Naive thymus-derived CD4-positive, alpha-beta T cell (primary cell): ENCODE measurements around the gene GALNT10. TPM values are rescaled to one million over a fixed set of nuclear protein-coding genes. Genes with fewer than 3 reads are reported as not detected.

Source experiments
- ATAC-seq: fragments of 150-1000 bp; cut with Tn5 transposase; 2 replicates; pipeline ENCODE4 v1.10.0; 2021; ENCODE audit warnings: mild to moderate bottlenecking, moderate library complexity
- CTCF ChIA-PET: fragments of 350-600 bp; sonication (Branson Sonifier 250); formaldehyde crosslinking; loops from one replicate; lab custom pipeline; 2021; ENCODE audit warnings: antibody characterized with exemption; lab: Charles Lee
- POLR2A ChIA-PET: fragments of 350-600 bp; sonication (Branson Sonifier 250); formaldehyde crosslinking; loops from one replicate; lab custom pipeline; 2021; ENCODE audit warnings: antibody characterized with exemption, inconsistent platforms; lab: Charles Lee
- DNase-seq, 9 donors: peaks; one replicate each; pipeline versions ENCODE4 v3.0.0 to v3.0.0-alpha.2; 2020 to 2022; ENCODE audit warnings: mixed read lengths in 1 of 9
- H3K27ac ChIP-seq: one replicate; pipeline ENCODE4 v1.7.0; 2013; ENCODE audit warnings: mild to moderate bottlenecking, low read depth, low read length, moderate library complexity
- H3K27me3 ChIP-seq, 2 donors: one replicate each; pipeline ENCODE4 v1.7.0; 2013; ENCODE audit warnings: low read length in 2 of 2, mild to moderate bottlenecking in 2 of 2, moderate library complexity in 2 of 2; ENCODE audit not compliant: control insufficient read depth in 2 of 2, insufficient read depth in 2 of 2
- H3K36me3 ChIP-seq, 3 experiments: 1 replicate in 2 of 3; 2 replicates in 1 of 3; pipeline ENCODE4 v1.7.0; 2013; ENCODE audit warnings: low read length in 3 of 3, mild to moderate bottlenecking in 3 of 3, moderate library complexity in 1 of 3; ENCODE audit not compliant: insufficient read depth in 3 of 3, control insufficient read depth in 2 of 3
- H3K4me1 ChIP-seq, 2 donors: one replicate each; pipeline ENCODE4 v1.7.0; 2013; ENCODE audit warnings: low read length in 2 of 2, mild to moderate bottlenecking in 2 of 2, moderate library complexity in 1 of 2; ENCODE audit not compliant: control insufficient read depth in 2 of 2, insufficient read depth in 2 of 2
- H3K4me3 ChIP-seq: 2 replicates; pipeline ENCODE4 v1.7.0; 2013; ENCODE audit warnings: mild to moderate bottlenecking, low read length
- H3K9me3 ChIP-seq, 3 experiments: 1 replicate in 2 of 3; 2 replicates in 1 of 3; pipeline ENCODE4 v1.7.0; 2013; ENCODE audit warnings: low read length in 3 of 3; ENCODE audit not compliant: control insufficient read depth in 2 of 3
- H3K27ac Mint-ChIP-seq, 9 donors: one replicate each; pipeline ENCODE4 v1.8.0; 2020 to 2022; ENCODE audit warnings: mixed read lengths in 9 of 9, mild to moderate bottlenecking in 8 of 9, moderate library complexity in 5 of 9, inconsistent platforms in 2 of 9
- H3K27me3 Mint-ChIP-seq, 5 donors: one replicate each; pipeline ENCODE4 v1.8.0; 2021 to 2022; ENCODE audit warnings: mixed read lengths in 5 of 5, mild to moderate bottlenecking in 1 of 5
- H3K36me3 Mint-ChIP-seq, 5 donors: one replicate each; pipeline ENCODE4 v1.8.0; 2020 to 2022; ENCODE audit warnings: mixed read lengths in 5 of 5, mild to moderate bottlenecking in 3 of 5, inconsistent platforms in 1 of 5
- H3K4me1 Mint-ChIP-seq, 7 donors: one replicate each; pipeline ENCODE4 v1.8.0; 2020 to 2022; ENCODE audit warnings: mixed read lengths in 7 of 7, mild to moderate bottlenecking in 3 of 7, inconsistent platforms in 1 of 7
- H3K4me3 Mint-ChIP-seq, 10 donors: one replicate each; pipeline ENCODE4 v1.8.0; 2020 to 2022; ENCODE audit warnings: mild to moderate bottlenecking in 10 of 10, mixed read lengths in 10 of 10, moderate library complexity in 6 of 10, inconsistent platforms in 2 of 10
- H3K9me3 Mint-ChIP-seq, 11 donors: one replicate each; pipeline ENCODE4 v1.8.0; 2020 to 2022; ENCODE audit warnings: mixed read lengths in 11 of 11, mild to moderate bottlenecking in 4 of 11, inconsistent platforms in 1 of 11, moderate library complexity in 1 of 11
- intact Hi-C, 2 donors: fragments of 100-400 bp; cut with micrococcal nuclease; formaldehyde crosslinking; loops; one replicate each; pipeline ENCODE4 v1.15.1; 2023
- polyA plus RNA-seq, 2 donors: library from polyadenylated mRNA; unstranded; fragments of 300-500 nt; fragmentation: Illumina TruSeq; gene quantifications; one replicate each; pipeline ENCODE4 v1.2.3, GENCODE V29; 2021
- total RNA-seq, 6 experiments: library from RNA in 5 of 6; stranded (reverse) in 5 of 6; gene quantifications; 1 replicate in 5 of 6; 2 replicates in 1 of 6; pipeline ENCODE4 v1.2.3 and lab custom pipeline; 2021 to 2026

The GALNT10 gene
- total and polyA plus RNA-seq, 7 experiments from 2014 or later, result 6.2 to 56.4 (median 24.8) TPM

- Mint-ChIP-seq H3K36me3 (peaks cover 0 to 19% (median 7%) of the 10 kb centered on the region in 5 donors), H3K9me3 (no peaks in the 10 kb centered on the region), H3K27me3 (no peaks in the 10 kb centered on the region), H3K4me3 (no peak overlapping the region), H3K27ac (no peak overlapping the region), H3K4me1 (peaks cover 0 to 3% (median 0%) of the 10 kb centered on the region in 7 donors)
- Histone ChIP-seq H3K4me1 (no peaks in the 10 kb centered on the region), H3K27me3 (no peaks in the 10 kb centered on the region), H3K36me3 (no peaks in the 10 kb centered on the region), H3K4me3 (no peak overlapping the region), H3K27ac (no peak overlapping the region), H3K9me3 (no peaks in the 10 kb centered on the region)
- no peak for DNase-seq
- intact Hi-C loops, result no loop called here
- ChIA-PET CTCF (no interaction called here), POLR2A (no interaction called here)
- ATAC-seq, result no peak
These were observed 172.9 kb downstream of the GALNT10 start for GRCh38 chr5:154363411-154363810.

DNA sequence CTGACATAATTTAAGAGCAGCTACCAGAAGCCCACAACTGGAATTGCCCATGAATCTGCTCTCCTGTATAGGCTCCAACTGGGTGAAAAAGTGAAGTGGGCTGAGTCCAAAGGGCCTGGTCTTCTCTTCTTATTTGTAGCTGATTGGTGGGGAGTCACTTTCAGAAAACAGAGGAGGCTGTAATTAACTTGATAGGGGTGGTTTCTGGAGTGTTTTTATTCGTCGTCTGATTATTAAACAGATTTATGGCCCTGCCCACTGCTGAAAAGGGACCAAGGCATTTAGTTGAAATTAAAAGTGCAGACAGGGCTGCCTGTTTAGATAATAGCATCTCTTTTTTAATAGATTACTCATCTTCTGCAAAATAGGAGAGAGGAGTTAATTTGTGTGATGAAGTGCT, 174.2 kb downstream of the GALNT10 start:
- POLR2A ChIA-PET, result no interaction called here
- H3K27me3 ChIP-seq, result no peaks in the 10 kb centered on the region
- Mint-ChIP-seq H3K4me1 (peaks cover 0 to 2% (median 0%) of the 10 kb centered on the region in 7 donors), H3K27me3 (no peaks in the 10 kb centered on the region), H3K27ac (peak overlapping the region in 1 of 9 donors; percentile 48), H3K36me3 (peaks cover under 1 to 16% (median 9%) of the 10 kb centered on the region in 5 donors), H3K4me3 (no peak overlapping the region), H3K9me3 (no peaks in the 10 kb centered on the region)
- CTCF ChIA-PET, result no interaction called here
- no peaks in the 10 kb centered on the region for H3K9me3 ChIP-seq
- no peaks in the 10 kb centered on the region for H3K4me1 ChIP-seq
- no peaks in the 10 kb centered on the region for H3K36me3 ChIP-seq
- no peak overlapping the region for H3K27ac ChIP-seq
- no peak for DNase-seq
- no peak overlapping the region for H3K4me3 ChIP-seq
- intact Hi-C loops, result no loop called here
- no peak for ATAC-seq

DNA sequence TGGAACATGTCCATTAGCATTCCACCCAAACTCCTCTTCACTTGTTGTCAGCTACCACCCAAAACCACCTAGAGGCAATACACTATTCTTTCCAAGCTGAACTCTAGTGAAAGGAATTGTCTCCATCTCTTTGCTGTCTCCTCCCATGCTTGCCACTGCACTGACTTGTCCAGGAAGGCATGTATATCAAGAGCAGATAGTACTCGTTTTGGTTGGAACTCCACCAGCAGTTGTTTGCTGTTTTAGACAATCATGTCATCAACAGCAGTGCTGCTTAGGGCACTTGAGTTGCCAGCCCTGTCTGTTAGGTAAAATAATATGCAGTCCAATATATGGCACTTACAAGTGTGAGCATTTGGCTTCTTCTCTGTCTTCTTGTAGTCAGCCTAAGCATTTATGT, 175.3 kb downstream of the GALNT10 start:
- Mint-ChIP-seq H3K9me3 (no peaks in the 10 kb centered on the region), H3K27me3 (no peaks in the 10 kb centered on the region), H3K4me1 (peaks cover 0 to 2% (median 0%) of the 10 kb centered on the region in 7 donors), H3K36me3 (peaks cover 1 to 20% (median 12%) of the 10 kb centered on the region in 5 donors), H3K27ac (no peak overlapping the region), H3K4me3 (no peak overlapping the region)
- intact Hi-C loops, result no loop called here
- ATAC-seq (no peak), DNase-seq (no peak)
- Histone ChIP-seq H3K4me1 (no peaks in the 10 kb centered on the region), H3K27ac (no peak overlapping the region), H3K36me3 (no peaks in the 10 kb centered on the region), H3K4me3 (no peak overlapping the region), H3K9me3 (no peaks in the 10 kb centered on the region), H3K27me3 (no peaks in the 10 kb centered on the region)
- ChIA-PET CTCF (no interaction called here), POLR2A (no interaction called here)

- Histone ChIP-seq H3K27me3 (no peaks in the 10 kb centered on the region), H3K4me3 (no peak overlapping the region), H3K9me3 (no peaks in the 10 kb centered on the region), H3K36me3 (no peaks in the 10 kb centered on the region), H3K27ac (no peak overlapping the region), H3K4me1 (no peaks in the 10 kb centered on the region)
- H3K36me3 Mint-ChIP-seq, result peaks cover 1 to 20% (median 12%) of the 10 kb centered on the region in 5 donors
- intact Hi-C loops, result no loop called here
- H3K4me1 Mint-ChIP-seq, result peaks cover 0 to 2% (median 0%) of the 10 kb centered on the region in 7 donors
- H3K4me3 Mint-ChIP-seq, result no peak overlapping the region
- ChIA-PET CTCF (no interaction called here), POLR2A (no interaction called here)
- H3K27ac Mint-ChIP-seq, result no peak overlapping the region
- ATAC-seq, result no peak
- DNase-seq, result no peak
- no peaks in the 10 kb centered on the region for H3K9me3 Mint-ChIP-seq
- H3K27me3 Mint-ChIP-seq, result no peaks in the 10 kb centered on the region
These were observed 175.8 kb downstream of the GALNT10 start for GRCh38 chr5:154366353-154366752.

DNA sequence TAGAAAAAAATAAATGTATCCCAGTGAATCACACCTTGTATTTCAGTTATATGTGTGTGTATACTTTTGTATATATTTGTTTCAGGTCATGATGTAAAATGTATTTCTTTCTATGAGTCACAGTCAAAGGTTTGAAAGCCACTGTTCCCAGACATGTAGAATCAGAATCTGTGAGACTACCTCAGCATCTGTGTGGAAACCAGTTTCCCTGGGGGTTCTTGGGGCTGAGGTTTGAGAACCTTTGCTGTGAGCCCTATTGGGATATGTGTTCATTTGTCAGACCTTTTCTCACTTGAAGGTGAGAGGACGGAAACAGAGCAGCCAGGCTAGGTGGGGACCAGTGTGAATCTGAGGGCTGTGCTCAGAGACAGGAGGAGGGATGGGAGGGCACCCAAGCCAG, 176.6 kb downstream of the GALNT10 start:
- ATAC-seq (no peak), DNase-seq (no peak)
- intact Hi-C loops, result no loop called here
- Mint-ChIP-seq H3K9me3 (no peaks in the 10 kb centered on the region), H3K36me3 (peaks cover 1 to 18% (median 12%) of the 10 kb centered on the region in 5 donors), H3K4me1 (peaks cover 0 to 2% (median 0%) of the 10 kb centered on the region in 7 donors), H3K27me3 (no peaks in the 10 kb centered on the region), H3K27ac (no peak overlapping the region), H3K4me3 (no peak overlapping the region)
- ChIA-PET CTCF (no interaction called here), POLR2A (no interaction called here)
- H3K9me3 ChIP-seq, result no peaks in the 10 kb centered on the region
- H3K27ac ChIP-seq, result no peak overlapping the region
- H3K4me1 ChIP-seq, result no peaks in the 10 kb centered on the region
- no peak overlapping the region for H3K4me3 ChIP-seq
- no peaks in the 10 kb centered on the region for H3K36me3 ChIP-seq
- no peaks in the 10 kb centered on the region for H3K27me3 ChIP-seq

DNA sequence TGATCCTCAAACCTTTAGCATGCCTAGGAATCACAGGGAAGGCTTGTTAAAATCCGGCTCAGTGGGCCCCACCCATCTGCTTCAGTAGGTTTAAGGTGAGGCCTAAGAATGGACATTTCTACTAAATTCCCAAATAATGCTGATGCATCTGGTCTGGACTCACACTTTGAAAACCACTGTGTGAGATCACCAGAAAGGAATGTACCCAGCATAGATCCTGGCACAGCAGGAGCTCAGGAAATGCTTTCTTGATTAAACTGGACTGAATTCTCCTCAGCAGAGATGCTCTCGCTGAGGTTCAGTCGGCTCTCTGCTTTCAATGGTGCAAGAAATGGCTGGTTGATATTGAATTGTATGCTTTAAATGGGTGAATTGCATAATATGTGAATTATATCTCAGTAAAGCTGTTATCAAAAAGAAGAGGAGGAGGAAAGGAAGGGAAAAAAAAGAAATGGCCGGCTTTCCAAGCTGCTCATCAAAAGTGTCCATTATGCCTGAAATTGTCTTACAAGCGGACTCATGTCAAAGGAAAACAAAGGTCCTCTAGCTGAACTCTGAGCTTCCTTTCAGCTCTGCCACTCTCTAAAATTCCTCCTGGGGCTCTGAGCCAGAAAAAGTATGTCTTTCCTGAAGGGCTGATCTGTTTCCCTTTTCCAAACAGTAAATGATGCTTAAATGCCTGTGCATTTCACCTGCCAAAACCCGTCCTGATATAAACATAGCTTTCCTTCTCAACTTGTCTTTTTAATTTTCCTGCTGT, 177.7 kb downstream of the GALNT10 start:
- H3K4me1 ChIP-seq, result no peaks in the 10 kb centered on the region
- no peaks in the 10 kb centered on the region for H3K9me3 Mint-ChIP-seq
- DNase-seq (no peak), ATAC-seq (no peak)
- H3K27me3 Mint-ChIP-seq, result no peaks in the 10 kb centered on the region
- POLR2A ChIA-PET, result no interaction called here
- CTCF ChIA-PET, result interaction anchor here (0.7 kb wide), 1 partner anchor 277 kb away, joined by 3 read pairs; no protein-coding TSS in a partner anchor
- no peaks in the 10 kb centered on the region for H3K36me3 ChIP-seq
- H3K36me3 Mint-ChIP-seq, result peaks cover 1 to 17% (median 8%) of the 10 kb centered on the region in 5 donors
- no peaks in the 10 kb centered on the region for H3K9me3 ChIP-seq
- H3K27ac ChIP-seq, result no peak overlapping the region
- H3K4me3 Mint-ChIP-seq, result no peak overlapping the region
- H3K27ac Mint-ChIP-seq, result no peak overlapping the region
- H3K4me1 Mint-ChIP-seq, result peaks cover 0 to 4% (median 0%) of the 10 kb centered on the region in 7 donors
- H3K27me3 ChIP-seq, result no peaks in the 10 kb centered on the region
- H3K4me3 ChIP-seq, result no peak overlapping the region
- intact Hi-C loops, result no loop called here

GRCh38 chr5:154369682-154370081, 179.1 kb downstream of the GALNT10 start:
- Histone ChIP-seq H3K27me3 (no peaks in the 10 kb centered on the region), H3K27ac (no peak overlapping the region), H3K4me3 (no peak overlapping the region), H3K9me3 (no peaks in the 10 kb centered on the region), H3K4me1 (no peaks in the 10 kb centered on the region), H3K36me3 (no peaks in the 10 kb centered on the region)
- Mint-ChIP-seq H3K9me3 (no peaks in the 10 kb centered on the region), H3K4me1 (peaks cover 0 to 3% (median 0%) of the 10 kb centered on the region in 7 donors), H3K27me3 (no peaks in the 10 kb centered on the region), H3K27ac (no peak overlapping the region), H3K36me3 (peaks cover 1 to 15% (median 6%) of the 10 kb centered on the region in 5 donors), H3K4me3 (no peak overlapping the region)
- DNase-seq (no peak), ATAC-seq (no peak)
- ChIA-PET POLR2A (no interaction called here), CTCF (no interaction called here)
- intact Hi-C loops, result no loop called here
